GM19023 (cell line): Measurements from ENCODE around the gene PPP1R12A.

ENCODE experiments used
- ATAC-seq: cut with Tn5 transposase; IDR thresholded peaks from one replicate; pipeline ENCODE4 v1.9.1; 2021; ENCODE audit warnings: mild to moderate bottlenecking, moderate library complexity; ENCODE audit not compliant: unreplicated experiment

The PPP1R12A gene

GRCh38 chr12:79775355-79776027 is 159.4 kb downstream of the PPP1R12A start:
- ATAC-seq = no peak

DNA sequence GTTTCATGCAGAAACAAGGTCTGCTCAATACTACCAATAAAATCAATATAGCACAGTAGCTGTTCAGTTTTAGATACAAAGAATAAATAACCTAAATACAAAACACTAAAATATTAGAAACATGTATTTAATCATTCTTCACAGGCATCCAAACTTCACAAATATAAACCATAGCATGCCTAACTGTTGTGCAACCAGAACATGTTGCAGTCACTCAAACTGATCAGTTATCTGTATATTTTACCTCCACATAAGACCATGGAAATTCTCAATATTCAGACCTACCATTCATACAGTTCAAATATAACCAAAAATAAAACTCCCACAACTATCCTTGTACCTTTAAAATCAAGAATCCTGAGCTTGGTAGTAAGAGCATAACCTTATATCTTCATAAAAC is 161.0 kb downstream of the PPP1R12A start:
- no peak for ATAC-seq

- ATAC-seq = no peak
These were observed 164.9 kb downstream of the PPP1R12A start for GRCh38 chr12:79769860-79770485.

GRCh38 chr12:79769189-79769859 is 165.6 kb downstream of the PPP1R12A start:
- no peak for ATAC-seq

DNA sequence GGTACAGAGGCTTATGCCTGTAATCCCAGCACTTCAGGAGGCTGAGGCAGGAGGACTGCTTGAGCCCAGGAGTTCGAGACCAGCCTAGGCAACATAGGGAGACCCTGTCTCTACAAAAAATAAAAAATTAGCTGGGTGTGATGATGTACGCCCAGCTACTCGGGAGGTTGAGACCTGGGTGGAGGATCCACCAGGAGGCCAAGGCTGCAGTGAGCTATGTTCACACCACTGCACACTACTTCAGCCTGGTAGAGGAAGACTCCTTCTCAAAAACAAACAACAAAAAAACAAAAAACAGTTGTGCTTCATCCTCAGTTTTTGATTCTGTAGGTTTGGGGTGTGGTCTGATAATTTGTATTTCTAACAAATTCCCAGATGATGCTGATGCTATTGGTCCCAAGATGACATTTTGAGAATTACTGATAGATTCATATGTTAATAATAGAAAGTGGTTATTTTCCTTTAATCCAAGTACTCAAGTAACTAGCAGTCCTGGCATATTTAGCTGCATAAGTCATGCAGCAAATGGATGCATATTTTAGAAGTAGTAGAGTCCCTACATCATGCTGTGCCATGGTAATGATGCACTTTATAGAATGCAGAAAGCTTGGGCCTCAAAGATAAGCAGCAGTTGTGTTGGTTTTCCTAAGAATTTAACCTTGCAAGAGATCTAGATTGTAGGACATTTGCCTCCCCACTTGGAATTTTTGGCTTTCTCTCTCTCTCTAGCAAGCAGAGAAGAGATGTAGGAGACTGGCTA is 168.0 kb downstream of the PPP1R12A start:
- no peak for ATAC-seq

- no peak for ATAC-seq
These were observed 169.7 kb downstream of the PPP1R12A start for GRCh38 chr12:79765157-79765556.

GRCh38 chr12:79764641-79765040 is 170.3 kb downstream of the PPP1R12A start:
- no peak for ATAC-seq

GRCh38 chr12:79763766-79764452 is 171.0 kb downstream of the PPP1R12A start:
- ATAC-seq = no peak

DNA sequence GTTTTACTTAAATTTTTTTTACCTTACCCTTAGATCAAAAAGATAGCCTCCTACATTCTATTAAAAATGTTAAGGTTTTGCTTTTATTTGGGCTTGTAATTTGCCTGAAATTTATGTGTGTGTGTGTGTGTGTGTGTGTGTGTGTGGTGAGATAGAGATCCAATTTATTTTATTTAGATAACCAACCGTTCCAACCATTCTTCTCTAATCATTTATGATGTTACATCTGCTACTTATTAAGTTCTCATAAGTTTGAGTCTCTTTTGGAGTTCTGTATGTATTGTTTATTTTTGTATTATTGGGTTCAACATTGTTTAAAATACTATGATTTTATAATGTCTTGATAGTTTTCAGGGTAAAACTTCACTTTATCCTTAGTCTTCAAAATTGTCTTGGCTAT is 173.6 kb downstream of the PPP1R12A start:
- no peak for ATAC-seq

- ATAC-seq = no peak
These were observed 187.6 kb downstream of the PPP1R12A start for GRCh38 chr12:79747274-79747673.

DNA sequence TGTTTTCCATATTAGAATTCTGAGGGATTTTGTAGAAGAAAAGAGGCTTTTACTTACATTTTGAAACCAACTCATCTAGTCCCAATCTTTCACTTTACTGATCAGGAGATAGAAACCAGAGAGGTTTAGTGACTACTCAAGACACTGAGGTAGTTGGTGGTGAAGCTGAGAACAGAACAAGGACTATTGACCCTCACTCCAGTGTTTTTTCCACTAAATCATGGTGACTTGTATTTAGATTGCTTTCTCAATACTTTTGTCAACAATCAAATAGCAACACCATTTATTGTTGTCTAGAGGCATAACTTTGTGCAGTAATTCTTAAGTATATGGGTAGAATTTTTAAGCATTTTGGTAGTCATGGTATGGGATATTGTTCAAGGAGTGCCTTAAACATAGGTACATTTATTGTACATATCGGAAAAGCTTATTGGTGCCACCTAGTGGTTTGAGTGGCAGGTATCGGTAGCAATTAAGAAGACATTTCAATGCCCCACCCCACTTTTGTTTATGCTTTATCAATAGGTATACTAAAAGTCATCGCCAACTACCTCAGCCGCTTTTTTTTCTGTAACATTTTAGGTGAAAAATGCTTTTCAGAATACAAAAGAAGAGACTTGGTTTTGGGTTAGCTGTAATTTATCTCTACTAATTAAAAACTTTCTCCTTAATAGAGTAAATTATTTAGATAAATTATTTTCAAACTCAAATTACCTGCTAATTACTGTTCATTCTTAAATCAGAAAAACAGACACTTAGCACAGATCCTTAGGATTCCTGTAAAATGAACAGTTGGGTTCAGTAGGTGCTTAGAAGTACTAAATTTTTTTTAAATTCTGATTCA is 196.8 kb downstream of the PPP1R12A start:
- peak; percentile 93 for ATAC-seq

DNA sequence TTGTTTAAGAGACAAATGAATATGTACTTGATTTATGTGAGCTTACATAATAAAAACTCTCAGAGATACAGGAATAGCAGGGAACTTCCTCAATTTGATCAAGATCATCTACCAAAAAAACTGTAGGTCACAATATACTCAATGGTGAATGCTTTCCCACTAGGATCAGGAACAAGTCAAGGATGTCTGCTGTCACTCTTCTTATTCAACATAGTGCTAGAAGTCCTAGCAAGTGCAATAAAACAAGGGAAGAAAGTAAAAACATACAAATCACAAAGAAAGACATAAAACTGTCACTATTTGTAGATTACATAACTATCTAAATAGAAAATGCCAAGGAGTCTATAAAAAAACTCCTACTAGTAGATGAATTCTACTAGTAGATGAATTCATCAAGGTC is 202.3 kb downstream of the PPP1R12A start:
- no peak for ATAC-seq

- ATAC-seq = no peak
These were observed 208.9 kb downstream of the PPP1R12A start for GRCh38 chr12:79725987-79726386.
